Astrocyte of the spinal cord (primary cell): ENCODE data around the gene IKZF3.

ENCODE experiments used
- DNase-seq: peaks from one replicate; pipeline ENCODE4 v3.0.0; 2011; ENCODE audit warnings: low read depth, low spot score
- H3K4me3 ChIP-seq: 2 replicates; pipeline ENCODE4 v1.5.1; 2011; ENCODE audit warnings: low read depth, mild to moderate bottlenecking, low read length, moderate library complexity
- in situ Hi-C: cut with HindIII; loops from 2 replicates; pipeline ENCODE4 v1.10.0; 2017; ENCODE audit warnings: low sequenced_read_pairs
- TF ChIP-seq, protein P1 (sequence below): IDR thresholded peaks from 2 replicates; pipeline ENCODE4 v1.5.1; 2012; ENCODE audit warnings: low read depth, mild to moderate bottlenecking, low read length, inconsistent platforms

Gene IKZF3

DNA sequence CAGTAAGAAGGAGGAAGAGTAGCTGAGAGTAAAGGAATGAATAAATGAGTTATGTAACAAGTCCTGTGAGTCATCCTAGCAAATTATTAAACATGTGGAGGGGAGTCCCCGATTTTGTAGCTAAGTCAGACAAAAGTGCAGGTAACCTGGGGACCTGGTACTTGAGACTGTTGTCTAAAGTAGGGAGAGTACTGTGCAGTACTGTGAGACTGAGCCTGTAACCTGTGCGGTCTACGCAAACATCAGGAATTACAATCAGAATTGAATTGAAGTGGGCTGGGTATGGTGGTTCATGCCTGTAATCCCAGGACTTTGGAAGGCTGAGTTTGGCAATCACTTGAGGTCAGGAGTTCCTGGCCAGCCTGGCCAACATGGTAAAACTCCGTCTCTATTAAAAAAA is 35.7 kb downstream of the IKZF3 start:
- TF ChIP-seq, protein P1, sequence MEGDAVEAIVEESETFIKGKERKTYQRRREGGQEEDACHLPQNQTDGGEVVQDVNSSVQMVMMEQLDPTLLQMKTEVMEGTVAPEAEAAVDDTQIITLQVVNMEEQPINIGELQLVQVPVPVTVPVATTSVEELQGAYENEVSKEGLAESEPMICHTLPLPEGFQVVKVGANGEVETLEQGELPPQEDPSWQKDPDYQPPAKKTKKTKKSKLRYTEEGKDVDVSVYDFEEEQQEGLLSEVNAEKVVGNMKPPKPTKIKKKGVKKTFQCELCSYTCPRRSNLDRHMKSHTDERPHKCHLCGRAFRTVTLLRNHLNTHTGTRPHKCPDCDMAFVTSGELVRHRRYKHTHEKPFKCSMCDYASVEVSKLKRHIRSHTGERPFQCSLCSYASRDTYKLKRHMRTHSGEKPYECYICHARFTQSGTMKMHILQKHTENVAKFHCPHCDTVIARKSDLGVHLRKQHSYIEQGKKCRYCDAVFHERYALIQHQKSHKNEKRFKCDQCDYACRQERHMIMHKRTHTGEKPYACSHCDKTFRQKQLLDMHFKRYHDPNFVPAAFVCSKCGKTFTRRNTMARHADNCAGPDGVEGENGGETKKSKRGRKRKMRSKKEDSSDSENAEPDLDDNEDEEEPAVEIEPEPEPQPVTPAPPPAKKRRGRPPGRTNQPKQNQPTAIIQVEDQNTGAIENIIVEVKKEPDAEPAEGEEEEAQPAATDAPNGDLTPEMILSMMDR, result no peak
- no peak overlapping the region for H3K4me3 ChIP-seq
- in situ Hi-C loops, result no loop called here
- DNase-seq, result no peak

DNA sequence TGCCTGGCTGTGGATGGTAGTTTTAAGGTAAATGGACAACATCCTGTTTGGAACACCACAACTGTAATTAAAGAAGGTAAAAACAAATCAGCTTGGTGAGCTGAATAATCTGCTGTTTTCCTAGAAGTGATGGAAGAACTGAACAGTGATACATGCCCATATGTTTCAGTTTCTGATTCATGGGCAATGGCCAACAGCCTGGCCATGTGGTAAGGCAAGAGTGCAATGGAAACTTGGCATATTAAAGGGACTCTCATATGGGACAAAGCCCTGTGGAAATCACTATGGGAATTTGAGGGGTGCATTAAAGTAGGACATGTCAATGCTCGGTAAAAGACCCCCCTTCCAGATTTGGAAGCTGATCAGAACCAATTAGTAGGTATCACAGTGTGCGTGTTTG is 37.8 kb downstream of the IKZF3 start:
- in situ Hi-C loops, result no loop called here
- H3K4me3 ChIP-seq, result no peak overlapping the region
- TF ChIP-seq, protein P1, result no peak
- DNase-seq, result no peak

DNA sequence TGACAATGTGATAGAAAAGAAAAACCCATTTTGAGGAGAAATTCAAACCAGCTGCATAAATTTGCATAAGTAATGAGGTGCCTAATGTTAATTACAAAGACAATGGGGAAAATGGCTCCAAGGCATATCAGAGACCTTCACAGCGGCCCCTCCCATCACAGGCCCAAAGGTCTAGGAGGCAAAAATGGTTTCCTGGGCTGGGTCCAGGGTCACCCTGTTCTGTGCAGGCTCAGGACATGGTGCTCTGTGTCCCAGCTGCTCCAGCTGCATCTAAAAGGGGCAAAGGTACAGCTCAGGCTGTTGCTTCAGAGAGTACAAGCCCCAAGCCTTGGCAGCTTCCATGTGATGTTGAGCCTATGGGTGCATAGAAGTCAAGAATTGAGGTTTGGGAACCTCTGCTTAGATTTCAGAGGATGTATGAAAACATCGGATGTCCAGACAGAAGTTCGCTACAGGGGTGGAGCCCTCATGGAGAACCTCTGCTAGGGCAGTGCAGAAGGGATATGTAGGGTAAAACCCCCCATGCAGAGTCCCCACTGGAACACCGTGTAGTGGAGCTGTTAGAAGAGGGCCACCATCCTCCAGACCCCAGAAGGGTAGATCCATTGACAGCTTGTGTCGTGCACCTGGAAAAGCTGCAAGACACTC is 40.6 kb downstream of the IKZF3 start:
- H3K4me3 ChIP-seq, result no peak overlapping the region
- no peak for DNase-seq
- TF ChIP-seq, protein P1, result no peak
- in situ Hi-C loops, result no loop called here

DNA sequence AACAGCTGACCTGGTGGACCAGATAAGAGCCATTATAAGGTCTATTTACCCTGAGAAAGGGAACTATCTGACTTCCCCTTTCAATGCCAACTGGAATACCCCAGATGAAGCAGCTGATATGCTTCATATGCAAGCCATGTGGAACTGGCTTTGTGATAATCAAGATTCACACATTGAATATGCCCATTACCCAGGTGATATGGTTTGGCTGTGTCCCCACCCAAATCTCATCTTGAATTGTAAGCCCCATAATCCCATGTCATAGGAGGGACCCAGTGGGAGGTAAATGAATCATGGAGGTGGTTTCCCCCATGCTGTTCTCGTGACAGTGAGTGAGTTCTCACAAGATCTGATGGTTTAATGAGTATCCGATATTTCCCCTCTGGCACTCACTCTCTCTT is 42.1 kb downstream of the IKZF3 start:
- in situ Hi-C loops, result no loop called here
- no peak for DNase-seq
- no peak overlapping the region for H3K4me3 ChIP-seq
- TF ChIP-seq, protein P1, result no peak

DNA sequence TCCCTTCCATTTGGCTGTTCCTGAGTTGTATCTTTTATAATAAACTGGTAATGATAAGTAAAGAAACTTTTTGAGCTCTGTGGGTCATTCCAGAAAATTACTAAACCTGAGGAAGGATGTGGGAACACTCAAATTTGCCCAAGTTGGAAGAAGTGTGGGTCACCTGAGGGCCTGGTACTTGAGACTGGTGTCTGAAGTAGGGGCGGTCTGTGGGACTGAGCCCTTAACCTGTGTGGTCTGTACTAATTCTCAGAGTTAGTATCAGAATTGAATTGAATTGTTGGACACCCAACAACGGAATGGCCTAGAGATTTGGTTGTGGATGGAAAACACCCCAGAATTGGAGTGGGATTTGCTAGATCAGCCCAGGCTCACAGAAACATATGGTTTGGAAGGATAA is 43.1 kb downstream of the IKZF3 start:
- no peak for DNase-seq
- H3K4me3 ChIP-seq, result no peak overlapping the region
- TF ChIP-seq, protein P1, result no peak
- in situ Hi-C loops, result no loop called here

DNA sequence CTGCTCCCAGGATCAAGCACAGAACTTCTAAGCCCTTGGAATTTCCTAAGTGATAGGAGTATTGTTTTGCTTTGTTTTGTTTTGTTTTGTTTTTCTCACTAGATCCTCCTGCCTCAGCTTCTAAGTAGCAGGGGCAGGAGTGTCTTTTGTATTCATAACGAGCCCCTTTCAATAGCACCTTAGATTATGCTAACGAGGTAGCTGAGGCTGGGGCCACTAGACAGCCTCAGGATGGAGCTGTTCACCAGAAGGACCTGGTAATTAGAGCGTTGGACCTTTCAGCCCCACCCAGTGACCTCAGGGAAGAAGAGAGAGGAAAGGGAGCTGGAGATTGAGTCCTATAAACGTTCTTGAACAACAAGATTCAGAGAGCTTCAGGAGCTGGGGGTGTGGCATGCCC is 43.6 kb downstream of the IKZF3 start:
- TF ChIP-seq, protein P1, result no peak
- in situ Hi-C loops, result no loop called here
- H3K4me3 ChIP-seq, result no peak overlapping the region
- DNase-seq, result no peak
